Measurements from ENCODE around the gene NAGLU.
A peak's percentile ranks its signal among the peaks of the same experiment; 100 is the strongest.

NAGLU gene

DNA sequence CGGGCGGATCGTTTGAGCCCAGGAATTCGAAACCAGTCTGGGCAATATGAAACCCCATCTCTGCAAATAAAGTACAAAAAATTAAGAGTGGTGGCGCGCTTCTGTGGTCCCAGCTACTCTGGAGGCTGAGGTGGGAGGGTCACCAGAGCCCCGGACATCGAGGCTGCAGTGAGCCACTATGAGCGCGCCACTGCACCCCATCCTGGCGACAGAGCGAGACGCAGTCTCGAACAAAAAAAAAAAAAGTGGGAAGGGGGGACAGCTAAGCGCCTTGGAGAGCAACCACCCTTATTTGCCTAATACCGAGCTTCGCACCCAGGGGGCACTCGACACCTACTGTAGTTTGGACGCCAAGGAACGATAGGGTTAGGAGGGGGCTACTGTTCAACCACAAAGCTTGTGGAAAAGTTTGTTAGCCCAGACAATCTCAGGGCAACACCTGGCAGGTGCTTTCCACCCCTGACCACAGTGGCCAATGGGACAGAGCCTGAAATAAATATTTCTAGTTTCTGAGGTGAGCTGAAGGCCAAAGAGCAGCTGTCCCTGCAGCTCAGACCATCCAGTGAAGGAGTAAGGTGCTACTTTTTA is 42.3 kb downstream of the NAGLU start:
- no peak for TF ChIP-seq Cebpa-rat (IDR thresholded peaks at IDR 0.05)
- Histone ChIP-seq H3K27ac (peak overlapping the region; percentile 84 to 97 (median 94)), H3K36me3 (peaks cover 58 to 75% (median 69%) of the 10 kb centered on the region in 11 experiments)

DNA sequence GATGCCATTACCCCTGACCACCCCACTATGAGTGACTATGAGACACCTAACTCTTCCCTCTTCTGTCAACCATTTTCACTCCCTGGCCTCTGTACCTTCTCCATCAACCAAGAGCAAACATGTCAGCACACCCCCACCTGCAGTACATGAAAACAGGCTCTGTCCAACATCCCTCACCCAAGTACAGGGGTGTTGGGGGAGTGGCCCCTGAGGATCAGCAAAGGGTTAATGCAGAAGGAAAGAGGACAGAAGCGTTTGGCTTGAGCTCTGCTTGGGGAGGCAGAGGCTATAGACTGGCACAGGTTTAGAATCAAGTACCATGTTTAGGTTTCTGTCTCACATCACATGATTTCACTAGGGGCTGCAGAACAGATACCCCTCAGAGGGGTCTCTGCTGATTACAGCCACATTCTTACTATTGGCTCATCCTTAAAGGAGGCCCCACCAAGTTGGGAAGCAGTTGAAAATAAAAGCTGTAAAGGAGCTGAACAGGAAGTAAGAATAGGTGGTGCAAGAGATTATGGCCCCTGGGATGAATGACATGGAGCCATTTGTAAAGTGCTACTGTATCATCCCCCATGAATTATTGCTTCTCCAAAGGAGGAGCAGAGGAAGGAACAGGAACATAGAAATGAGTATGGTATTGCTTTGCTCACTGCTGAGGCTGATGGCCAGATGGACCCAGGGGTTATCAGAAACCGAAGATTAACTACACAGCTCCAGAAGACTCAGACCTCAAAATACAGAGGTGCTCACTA is 43.9 kb downstream of the NAGLU start:
- TF ChIP-seq Cebpa-rat (IDR thresholded peaks at IDR 0.05), result no peak
- peak overlapping the region in 5 of 11 experiments; percentile 47 to 90 (median 89); a peak in 5 of 22 replicates for H3K9ac ChIP-seq

More for the DNA sequence above, 42.3 kb downstream of the NAGLU start:
- Histone ChIP-seq H3K4me2 (peak overlapping the region; percentile 85 to 98 (median 93)), H3K9ac (peak overlapping the region; percentile 84 to 95 (median 90)), H3K9me3 (replicated peaks in 1 of 11) (no peaks in the 10 kb centered on the region), H4K20me1 (peaks cover 0 to 35% (median 14%) of the 10 kb centered on the region in 11 experiments; a peak in 17 of 22 replicates), H3K27me3 (no peaks in the 10 kb centered on the region), H3K4me1 (peaks cover 28 to 66% (median 49%) of the 10 kb centered on the region in 10 experiments), H3K4me3 (peak overlapping the region; percentile 56 to 85 (median 75))

DNA sequence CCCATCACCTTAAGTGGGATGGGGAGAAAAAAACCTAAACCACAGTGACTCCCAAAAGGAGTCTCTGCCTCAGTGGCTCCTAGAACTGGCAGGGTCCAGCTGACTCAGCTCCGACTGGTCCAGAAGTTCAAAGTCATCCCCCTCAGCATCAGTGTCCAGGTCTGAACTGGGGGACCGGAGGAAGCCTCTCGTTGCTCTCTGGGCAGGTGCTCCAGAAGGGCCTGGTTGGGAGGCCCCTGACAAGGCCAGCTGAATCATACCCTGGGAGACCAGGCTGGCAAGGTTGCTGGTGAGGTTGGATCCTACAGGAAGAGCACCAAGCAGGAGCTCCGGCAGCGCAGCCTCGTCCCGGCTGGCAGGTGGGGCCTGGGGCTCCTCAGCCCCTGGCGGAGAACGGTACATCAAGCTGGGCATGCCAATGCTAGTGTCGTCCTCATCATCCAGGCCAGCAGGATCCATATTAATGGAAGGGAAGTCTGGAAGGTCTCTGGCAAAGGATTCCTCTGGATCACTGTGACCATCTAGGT is 45.8 kb downstream of the NAGLU start:
- TF ChIP-seq Cebpa-rat (IDR thresholded peaks at IDR 0.05), result no peak
- Histone ChIP-seq H3K4me3 (no peak overlapping the region), H3K4me1 (peaks cover 17 to 59% (median 28%) of the 10 kb centered on the region in 10 experiments), H3K27ac (no peak overlapping the region), H4K20me1 (peaks cover 0 to 23% (median 3%) of the 10 kb centered on the region in 11 experiments; a peak in 8 of 22 replicates), H3K27me3 (no peaks in the 10 kb centered on the region), H3K9ac (peak overlapping the region in 3 of 11 experiments; percentile 3 to 16 (median 5); a peak in 2 of 22 replicates), H3K9me3 (replicated peaks in 1 of 11) (no peaks in the 10 kb centered on the region), H3K36me3 (peaks cover 71 to 77% (median 74%) of the 10 kb centered on the region in 11 experiments), H3K4me2 (no peak overlapping the region)

More for the DNA sequence above, 43.9 kb downstream of the NAGLU start:
- Histone ChIP-seq H3K27ac (peak overlapping the region in 1 of 11 experiments; percentile 95; a peak in 1 of 22 replicates), H3K4me3 (no peak overlapping the region), H3K4me1 (peaks cover 28 to 57% (median 43%) of the 10 kb centered on the region in 10 experiments), H3K9me3 (replicated peaks in 1 of 11) (no peaks in the 10 kb centered on the region), H3K27me3 (no peaks in the 10 kb centered on the region), H3K36me3 (peaks cover 60 to 75% (median 69%) of the 10 kb centered on the region in 11 experiments), H3K4me2 (peak overlapping the region in 8 of 11 experiments; percentile 18 to 98 (median 95); a peak in 11 of 22 replicates), H4K20me1 (peaks cover 0 to 21% (median 3%) of the 10 kb centered on the region in 11 experiments; a peak in 11 of 22 replicates)

DNA sequence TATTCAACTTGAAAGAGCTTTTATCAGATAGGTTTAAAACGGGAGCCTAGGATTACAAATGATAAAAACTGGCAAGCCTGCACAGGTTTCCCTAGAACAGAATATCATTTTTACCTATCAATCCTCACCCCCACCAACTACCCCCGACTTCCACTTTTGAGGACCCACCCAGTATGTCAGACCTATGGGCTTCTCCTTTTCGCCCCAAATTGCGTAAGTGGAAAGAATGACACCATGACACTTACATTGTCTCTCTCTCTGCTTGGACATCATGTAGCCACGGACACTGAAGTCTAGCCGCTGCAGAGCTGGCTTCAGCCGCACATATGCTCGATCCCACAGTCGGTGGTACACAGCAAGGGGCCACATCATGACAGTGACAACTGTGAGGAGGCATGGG is 48.8 kb downstream of the NAGLU start:
- Histone ChIP-seq H3K4me2 (peak overlapping the region in 5 of 11 experiments; percentile 24 to 74 (median 44); a peak in 9 of 22 replicates), H3K4me3 (no peak overlapping the region), H3K4me1 (peaks cover 0 to 35% (median 8%) of the 10 kb centered on the region in 10 experiments; a peak in 14 of 20 replicates), H3K9ac (peak overlapping the region in 1 of 11 experiments; percentile 32; a peak in 1 of 22 replicates), H3K9me3 (replicated peaks in 1 of 11) (no peaks in the 10 kb centered on the region), H3K36me3 (peaks cover 99 to 100% (median 100%) of the 10 kb centered on the region in 11 experiments), H3K27ac (peak overlapping the region in 3 of 11 experiments; percentile 18 to 34 (median 23); a peak in 4 of 22 replicates), H3K27me3 (no peaks in the 10 kb centered on the region), H4K20me1 (peaks cover 0 to 35% (median 5%) of the 10 kb centered on the region in 11 experiments; a peak in 9 of 22 replicates)
- TF ChIP-seq Cebpa-rat (IDR thresholded peaks at IDR 0.05), result no peak

DNA sequence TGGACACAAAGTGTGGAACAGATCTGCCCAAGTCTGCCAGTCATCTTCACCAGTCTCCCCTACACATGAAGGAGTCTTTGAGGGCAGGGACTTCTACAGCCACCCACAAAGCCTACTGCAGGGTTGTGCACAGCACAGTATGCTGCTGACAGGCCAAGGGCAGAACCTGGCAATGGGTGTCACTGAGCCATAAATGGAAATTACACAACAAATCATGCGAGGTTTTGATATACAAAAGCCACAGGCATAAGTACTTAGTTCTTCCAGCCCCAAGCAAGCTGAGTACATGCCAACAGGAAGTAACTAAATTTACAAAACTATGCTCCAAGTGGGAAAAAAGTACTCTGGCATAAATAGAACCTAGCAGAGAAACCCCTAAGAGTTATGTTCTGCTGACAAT is 49.3 kb downstream of the NAGLU start:
- H3K4me3 ChIP-seq, result no peak overlapping the region
- TF ChIP-seq Cebpa-rat (IDR thresholded peaks at IDR 0.05), result no peak
- peak overlapping the region in 5 of 11 experiments; percentile 24 to 74 (median 44); a peak in 9 of 22 replicates for H3K4me2 ChIP-seq
- H4K20me1 ChIP-seq, result peaks cover 0 to 38% (median 5%) of the 10 kb centered on the region in 11 experiments; a peak in 8 of 22 replicates
- peak overlapping the region in 3 of 11 experiments; percentile 18 to 34 (median 23); a peak in 3 of 22 replicates for H3K27ac ChIP-seq
- peak overlapping the region in 3 of 11 experiments; percentile 6 to 32 (median 22); a peak in 4 of 22 replicates for H3K9ac ChIP-seq
- peaks cover 99 to 100% (median 100%) of the 10 kb centered on the region in 11 experiments for H3K36me3 ChIP-seq
- H3K9me3 ChIP-seq (replicated peaks in 1 of 11), result no peaks in the 10 kb centered on the region
- H3K4me1 ChIP-seq, result peaks cover 0 to 31% (median 4%) of the 10 kb centered on the region in 10 experiments; a peak in 9 of 20 replicates
- no peaks in the 10 kb centered on the region for H3K27me3 ChIP-seq

DNA sequence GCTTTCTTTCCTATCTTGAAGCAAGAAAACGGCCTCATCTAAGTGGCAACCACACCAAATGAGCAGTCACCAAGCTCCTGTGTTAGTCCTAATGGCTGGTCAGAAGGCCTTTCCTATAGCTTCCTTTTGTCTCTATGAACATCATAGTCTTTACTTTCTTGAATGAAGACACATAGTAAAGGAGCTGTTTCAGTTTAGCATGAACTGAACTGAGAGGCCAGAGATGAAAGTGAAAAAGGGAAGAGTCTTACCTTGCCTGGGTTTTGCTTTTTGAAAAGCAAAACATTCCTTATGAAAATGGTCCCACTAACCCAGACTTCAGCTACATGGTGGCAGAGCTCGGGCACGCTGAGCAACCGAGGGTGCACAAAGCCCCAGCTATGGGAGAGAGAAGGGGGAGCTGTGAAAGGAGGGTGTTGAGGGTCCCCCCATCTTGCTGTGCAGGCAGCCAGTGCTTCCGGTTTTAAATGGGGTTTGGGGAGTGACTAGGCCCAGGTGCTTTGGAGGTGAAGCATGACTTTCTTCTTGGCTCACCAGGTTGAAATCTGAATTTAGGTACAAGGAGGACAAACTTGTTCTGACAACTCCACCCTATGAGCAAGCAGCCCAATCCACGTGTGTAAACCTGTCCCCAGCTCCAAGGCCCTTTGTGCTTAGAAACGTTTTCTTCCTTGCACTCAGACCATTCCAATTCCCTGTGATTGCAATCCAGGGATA is 50.6 kb downstream of the NAGLU start:
- no peaks in the 10 kb centered on the region for H3K9me3 ChIP-seq (replicated peaks in 1 of 11)
- no peak overlapping the region for H3K27ac ChIP-seq
- H3K9ac ChIP-seq, result no peak overlapping the region; a peak in 1 of 22 replicates
- no peak overlapping the region for H3K4me2 ChIP-seq
- no peak overlapping the region for H3K4me3 ChIP-seq
- H3K36me3 ChIP-seq, result peaks cover 100% of the 10 kb centered on the region in 11 experiments
- TF ChIP-seq Cebpa-rat (IDR thresholded peaks at IDR 0.05), result no peak
- peaks cover 0 to 48% (median 7%) of the 10 kb centered on the region in 11 experiments; a peak in 9 of 22 replicates for H4K20me1 ChIP-seq
- no peaks in the 10 kb centered on the region for H3K27me3 ChIP-seq
- H3K4me1 ChIP-seq, result peaks cover 0 to 28% (median 4%) of the 10 kb centered on the region in 10 experiments; a peak in 9 of 20 replicates

DNA sequence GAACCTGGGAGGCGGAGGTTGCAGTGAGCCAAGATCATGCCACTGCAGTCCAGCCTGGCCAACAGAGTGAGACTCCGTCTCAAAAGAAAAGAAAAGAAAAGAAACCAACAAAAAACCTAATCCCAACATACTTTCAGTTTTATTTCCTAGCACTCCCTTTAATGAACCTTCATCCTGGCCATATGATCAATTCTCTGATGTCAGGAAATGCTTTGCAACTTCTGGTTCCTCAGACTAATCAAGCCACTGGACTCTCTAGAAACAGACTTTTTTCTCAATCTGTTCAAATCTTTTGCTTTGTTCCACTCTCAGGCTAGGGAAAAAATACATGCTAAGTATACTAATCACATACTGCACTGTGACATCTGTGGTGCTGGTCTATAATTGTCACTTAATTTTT is 54.8 kb downstream of the NAGLU start:
- Histone ChIP-seq H3K27me3 (no peaks in the 10 kb centered on the region), H3K4me1 (peaks cover 0 to 12% (median 0%) of the 10 kb centered on the region in 10 experiments; a peak in 6 of 20 replicates), H3K36me3 (peaks cover 67 to 92% (median 83%) of the 10 kb centered on the region in 11 experiments), H3K4me3 (no peak overlapping the region), H4K20me1 (peaks cover 0 to 79% (median 33%) of the 10 kb centered on the region in 11 experiments; a peak in 15 of 22 replicates), H3K27ac (no peak overlapping the region), H3K9me3 (replicated peaks in 1 of 11) (no peaks in the 10 kb centered on the region), H3K9ac (no peak overlapping the region), H3K4me2 (no peak overlapping the region)
- no peak for TF ChIP-seq Cebpa-rat (IDR thresholded peaks at IDR 0.05)

DNA sequence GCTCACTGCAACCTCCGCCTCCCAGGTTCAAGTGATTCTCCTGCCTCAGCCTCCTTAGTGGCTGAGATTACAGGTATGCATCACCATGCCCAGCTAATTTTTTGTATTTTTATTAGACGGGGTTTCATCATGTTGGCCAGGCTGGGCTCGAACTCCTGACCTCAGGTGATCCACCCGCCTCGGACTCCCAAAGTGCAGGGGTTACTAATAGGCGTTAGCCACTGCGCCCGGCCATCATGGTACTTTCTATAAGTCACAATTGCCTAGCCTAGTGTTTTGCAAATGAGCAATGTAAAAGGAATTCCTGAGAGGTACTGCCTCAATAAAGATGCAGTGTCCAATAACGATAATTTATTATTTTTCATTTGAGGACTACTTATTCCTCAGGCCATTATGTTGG is 55.4 kb downstream of the NAGLU start:
- Histone ChIP-seq H3K4me3 (no peak overlapping the region), H3K9ac (no peak overlapping the region), H3K9me3 (replicated peaks in 1 of 11) (no peaks in the 10 kb centered on the region), H3K27ac (no peak overlapping the region), H3K4me1 (peaks cover 0 to 7% (median 0%) of the 10 kb centered on the region in 10 experiments; a peak in 3 of 20 replicates), H3K27me3 (no peaks in the 10 kb centered on the region), H4K20me1 (peaks cover 0 to 80% (median 37%) of the 10 kb centered on the region in 11 experiments; a peak in 15 of 22 replicates), H3K36me3 (peaks cover 64 to 92% (median 83%) of the 10 kb centered on the region in 11 experiments), H3K4me2 (no peak overlapping the region)
- TF ChIP-seq Cebpa-rat (IDR thresholded peaks at IDR 0.05), result no peak

Measured in BLaER1 treated with 17β-estradiol and CSF1 and Interleukin-3, amounts not matched to agents 10 nM and 100 nM (cell line).